Spleen (tissue), 7 donors: ENCODE measurements around the gene CKM.

Experiments used
- POLR2A ChIP-seq, 3 donors: fragments of 450-650 bp; IDR thresholded peaks; one replicate each; pipeline ENCODE4 v1.5.1; 2017; ENCODE audit warnings: antibody characterized with exemption in 3 of 3, mild to moderate bottlenecking in 1 of 3
- POLR2AphosphoS5 ChIP-seq, 3 donors: sonication (generic); formaldehyde crosslinking; IDR thresholded peaks; one replicate each; pipeline ENCODE4 v1.5.1; 2017; ENCODE audit warnings: antibody characterized with exemption in 3 of 3
- TF ChIP-seq, protein P1 (sequence below), 11 experiments: fragments of 200-600 bp in 7 of 11; fragments of 450-650 bp in 4 of 11; sonication (generic) in 4 of 11; IDR thresholded peaks in 8 of 11; conservative IDR thresholded peaks in 3 of 11; 1 replicate in 7 of 11; 2 replicates in 4 of 11; pipeline versions ENCODE4 v1.4.0 to v1.8.0; 2016 to 2021; ENCODE audit warnings: antibody characterized with exemption in 11 of 11, inconsistent platforms in 4 of 11, mild to moderate bottlenecking in 1 of 11
- donor health status: DM: no; HTN: no; CAD: no; lungs with moderate emphysema.
- donor health status: DM: no; HTN: no; CAD: no.
- donor health status: DM: no; HTN: no; CAD: no.

DNA sequence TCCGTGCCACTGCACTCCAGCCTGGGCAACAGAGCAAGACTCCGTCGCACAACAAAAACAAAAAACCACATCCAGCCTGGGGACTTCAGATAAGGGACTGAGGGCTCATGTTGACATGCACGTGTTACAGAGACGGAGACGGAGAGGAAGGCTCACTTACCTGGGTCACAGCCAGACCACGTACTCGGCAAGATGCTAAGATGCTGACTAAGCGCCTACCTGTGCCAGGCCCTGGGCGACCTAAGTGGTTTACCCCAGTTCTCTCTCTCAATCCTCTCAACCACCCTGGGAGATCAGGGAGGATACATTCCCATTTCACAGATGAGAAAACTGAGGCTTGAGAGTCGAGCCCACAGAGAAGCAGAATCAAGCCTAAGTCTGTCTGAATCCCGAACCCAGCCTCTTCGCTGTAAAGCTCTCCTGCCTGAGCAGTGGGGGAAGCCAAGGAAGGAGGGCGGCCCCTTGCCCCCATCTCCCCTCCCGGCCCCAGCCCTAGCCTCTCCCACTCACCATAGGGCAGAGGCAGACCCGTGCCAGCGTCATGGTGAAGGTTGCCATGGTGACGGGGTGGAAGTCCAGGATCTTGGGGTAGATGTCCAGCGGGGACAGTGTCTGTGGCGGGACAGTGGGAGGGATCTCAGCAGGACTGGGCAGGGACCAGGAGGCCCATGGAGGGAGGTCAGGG, 34.2 kb upstream of the CKM start:
- TF ChIP-seq POLR2AphosphoS5 (IDR thresholded peaks at IDR 0.05) = no peak
- no peak for TF ChIP-seq POLR2A (IDR thresholded peaks at IDR 0.05)
- TF ChIP-seq, protein P1, sequence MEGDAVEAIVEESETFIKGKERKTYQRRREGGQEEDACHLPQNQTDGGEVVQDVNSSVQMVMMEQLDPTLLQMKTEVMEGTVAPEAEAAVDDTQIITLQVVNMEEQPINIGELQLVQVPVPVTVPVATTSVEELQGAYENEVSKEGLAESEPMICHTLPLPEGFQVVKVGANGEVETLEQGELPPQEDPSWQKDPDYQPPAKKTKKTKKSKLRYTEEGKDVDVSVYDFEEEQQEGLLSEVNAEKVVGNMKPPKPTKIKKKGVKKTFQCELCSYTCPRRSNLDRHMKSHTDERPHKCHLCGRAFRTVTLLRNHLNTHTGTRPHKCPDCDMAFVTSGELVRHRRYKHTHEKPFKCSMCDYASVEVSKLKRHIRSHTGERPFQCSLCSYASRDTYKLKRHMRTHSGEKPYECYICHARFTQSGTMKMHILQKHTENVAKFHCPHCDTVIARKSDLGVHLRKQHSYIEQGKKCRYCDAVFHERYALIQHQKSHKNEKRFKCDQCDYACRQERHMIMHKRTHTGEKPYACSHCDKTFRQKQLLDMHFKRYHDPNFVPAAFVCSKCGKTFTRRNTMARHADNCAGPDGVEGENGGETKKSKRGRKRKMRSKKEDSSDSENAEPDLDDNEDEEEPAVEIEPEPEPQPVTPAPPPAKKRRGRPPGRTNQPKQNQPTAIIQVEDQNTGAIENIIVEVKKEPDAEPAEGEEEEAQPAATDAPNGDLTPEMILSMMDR (IDR thresholded peaks at IDR 0.05 in 8 of 11, conservative IDR thresholded peaks at IDR 0.05 in 3 of 11) = no peak
